ENCODE data around the gene SPAG16. TPM values are rescaled to one million over a fixed set of nuclear protein-coding genes. Genes with fewer than 3 reads are reported as not detected.

Gene SPAG16
- total and polyA plus RNA-seq, 4 donors = 8.7 to 90.6 (median 21.6) TPM

DNA sequence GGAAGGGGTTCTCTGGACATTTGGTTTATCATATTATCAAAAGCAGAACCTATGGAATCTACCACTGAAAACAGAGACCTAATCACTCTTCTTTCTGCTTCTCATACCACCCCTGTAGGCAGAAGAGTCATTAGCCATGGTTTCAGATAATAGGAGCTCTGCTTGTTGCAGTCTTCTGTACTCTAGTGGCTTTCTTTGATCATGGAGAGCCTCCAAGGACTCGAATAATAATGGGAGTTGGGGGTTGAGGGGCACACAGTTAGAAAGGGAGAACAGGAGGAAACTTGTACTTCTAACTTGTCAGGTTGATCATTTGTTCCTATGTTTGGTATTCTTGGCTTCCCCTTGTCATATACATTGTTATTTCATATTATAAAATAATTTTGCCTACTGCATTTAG lies 1074.2 kb downstream of the SPAG16 start:
- H3K27me3 ChIP-seq (ENCODE audit: control insufficient read depth in 3 of 3, insufficient read depth in 3 of 3, low read length in 2 of 3) = no peaks in the 10 kb centered on the region
- no peak for DNase-seq
- H3K36me3 ChIP-seq (ENCODE audit: control insufficient read depth in 4 of 4, insufficient read depth in 4 of 4, low read length in 4 of 4) = no peaks in the 10 kb centered on the region
- H3K4me3 ChIP-seq = no peak overlapping the region
- ATAC-seq (ENCODE audit: insufficient read depth, low FRiP score) = no peak
- peaks cover 0 to 4% (median 0%) of the 10 kb centered on the region in 4 donors for H3K9me3 ChIP-seq (ENCODE audit: control insufficient read depth in 4 of 4, insufficient read depth in 3 of 4, low read length in 3 of 4)
- no peak for TF ChIP-seq CTCF (IDR thresholded peaks at IDR 0.05; ENCODE audit: control extremely low read depth, extremely low read depth)
- WGBS, 2 donors = 61 to 65% methylated on average over 1 of the region's 1 CpG
- no peak overlapping the region for H3K27ac ChIP-seq (ENCODE audit: low read depth in 1 of 2, low read length in 1 of 2)
- H3K4me1 ChIP-seq (ENCODE audit: control insufficient read depth in 5 of 5, insufficient read depth in 5 of 5, low read length in 5 of 5) = no peaks in the 10 kb centered on the region
- H3K9ac ChIP-seq (ENCODE audit: insufficient read depth in 1 of 2, low read length in 2 of 2) = no peak overlapping the region

- peaks cover 0 to 4% (median 0%) of the 10 kb centered on the region in 4 donors for H3K9me3 ChIP-seq (ENCODE audit: control insufficient read depth in 4 of 4, insufficient read depth in 3 of 4, low read length in 3 of 4)
Observed at GRCh38 chr2:214361116-214361515, 1076.9 kb downstream of the SPAG16 start.

DNA sequence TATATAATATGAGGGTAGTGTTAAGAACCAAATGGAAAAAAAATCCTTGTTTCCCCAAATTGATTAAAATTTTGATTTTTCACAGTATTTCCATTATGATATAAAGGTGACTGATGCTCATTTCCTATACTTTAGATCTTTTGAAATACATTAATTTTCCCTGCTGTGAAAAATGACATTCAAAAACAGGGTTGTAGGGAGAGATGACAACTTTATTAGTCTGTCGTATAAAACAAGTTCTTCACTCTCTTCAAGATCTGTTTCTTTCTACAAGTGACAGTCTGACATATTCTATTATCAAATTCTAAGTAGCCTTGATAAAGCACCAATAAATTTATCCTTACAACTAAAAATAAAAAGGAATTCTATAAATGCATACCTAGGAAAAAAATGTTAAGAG lies 1081.3 kb downstream of the SPAG16 start:
- DNase-seq (no peak), ATAC-seq (ENCODE audit: insufficient read depth, low FRiP score) (no peak)
- Histone ChIP-seq H3K27ac (ENCODE audit: low read depth in 1 of 2, low read length in 1 of 2) (no peak overlapping the region), H3K27me3 (ENCODE audit: control insufficient read depth in 3 of 3, insufficient read depth in 3 of 3, low read length in 2 of 3) (no peaks in the 10 kb centered on the region), H3K4me3 (no peak overlapping the region), H3K9ac (ENCODE audit: insufficient read depth in 1 of 2, low read length in 2 of 2) (no peak overlapping the region), H3K9me3 (ENCODE audit: control insufficient read depth in 4 of 4, insufficient read depth in 3 of 4, low read length in 3 of 4) (no peaks in the 10 kb centered on the region), H3K4me1 (ENCODE audit: control insufficient read depth in 5 of 5, insufficient read depth in 5 of 5, low read length in 5 of 5) (no peaks in the 10 kb centered on the region), H3K36me3 (ENCODE audit: control insufficient read depth in 4 of 4, insufficient read depth in 4 of 4, low read length in 4 of 4) (no peaks in the 10 kb centered on the region)
- 94 to 97% methylated on average over 1 of the region's 1 CpG for WGBS, 2 donors
- no peak for TF ChIP-seq CTCF (IDR thresholded peaks at IDR 0.05; ENCODE audit: control extremely low read depth, extremely low read depth)

More at GRCh38 chr2:214361116-214361515, 1076.9 kb downstream of the SPAG16 start:
- H3K27ac ChIP-seq (ENCODE audit: low read depth in 1 of 2, low read length in 1 of 2) = no peak overlapping the region
- DNase-seq = no peak
- H3K27me3 ChIP-seq (ENCODE audit: control insufficient read depth in 3 of 3, insufficient read depth in 3 of 3, low read length in 2 of 3) = no peaks in the 10 kb centered on the region
- no peak overlapping the region for H3K9ac ChIP-seq (ENCODE audit: insufficient read depth in 1 of 2, low read length in 2 of 2)
- H3K4me1 ChIP-seq (ENCODE audit: control insufficient read depth in 5 of 5, insufficient read depth in 5 of 5, low read length in 5 of 5) = no peaks in the 10 kb centered on the region
- no peaks in the 10 kb centered on the region for H3K36me3 ChIP-seq (ENCODE audit: control insufficient read depth in 4 of 4, insufficient read depth in 4 of 4, low read length in 4 of 4)
- no peak overlapping the region for H3K4me3 ChIP-seq
- no peak for TF ChIP-seq CTCF (IDR thresholded peaks at IDR 0.05; ENCODE audit: control extremely low read depth, extremely low read depth)
- ATAC-seq (ENCODE audit: insufficient read depth, low FRiP score) = no peak
- 84 to 89% methylated on average over 4 of the region's 4 CpGs for WGBS, 2 donors

- no peak overlapping the region for H3K4me3 ChIP-seq
- no peaks in the 10 kb centered on the region for H3K9me3 ChIP-seq (ENCODE audit: control insufficient read depth in 4 of 4, insufficient read depth in 3 of 4, low read length in 3 of 4)
- no peak for DNase-seq
- no peaks in the 10 kb centered on the region for H3K4me1 ChIP-seq (ENCODE audit: control insufficient read depth in 5 of 5, insufficient read depth in 5 of 5, low read length in 5 of 5)
- no peak overlapping the region for H3K9ac ChIP-seq (ENCODE audit: insufficient read depth in 1 of 2, low read length in 2 of 2)
- H3K27me3 ChIP-seq (ENCODE audit: control insufficient read depth in 3 of 3, insufficient read depth in 3 of 3, low read length in 2 of 3) = no peaks in the 10 kb centered on the region
- WGBS, 2 donors = 48 to 65% methylated on average over 3 of the region's 3 CpGs
- no peak for TF ChIP-seq CTCF (IDR thresholded peaks at IDR 0.05; ENCODE audit: control extremely low read depth, extremely low read depth)
- no peak for ATAC-seq (ENCODE audit: insufficient read depth, low FRiP score)
- H3K36me3 ChIP-seq (ENCODE audit: control insufficient read depth in 4 of 4, insufficient read depth in 4 of 4, low read length in 4 of 4) = no peaks in the 10 kb centered on the region
- no peak overlapping the region for H3K27ac ChIP-seq (ENCODE audit: low read depth in 1 of 2, low read length in 1 of 2)
Observed at GRCh38 chr2:214367171-214367570, 1082.9 kb downstream of the SPAG16 start.

Data from lung (tissue), 12 donors.